H1 (cell line): ENCODE results near the gene VDR. TPM values are rescaled to one million over a fixed set of nuclear protein-coding genes. Genes with fewer than 3 reads are reported as not detected.

ENCODE experiments used
- CTCF ChIA-PET: fragments of 300-600 bp; sonication (Branson Sonifier 250); formaldehyde crosslinking; loops from one replicate; lab custom pipeline; 2021; ENCODE audit not compliant: partially characterized antibody; lab: Charles Lee
- POLR2A ChIA-PET: fragments of 300-600 bp; sonication (Branson Sonifier 250); formaldehyde crosslinking; loops from one replicate; lab custom pipeline; 2021; ENCODE audit warnings: inconsistent platforms; ENCODE audit not compliant: partially characterized antibody; lab: Charles Lee
- DNase-seq, 2 experiments: peaks; one replicate each; pipeline versions ENCODE4 v3.0.0 to v3.0.0-alpha.2; 2010 to 2022; ENCODE audit warnings: low spot score in 2 of 2, low read depth in 1 of 2, mixed read lengths in 1 of 2
- FAIRE-seq: peaks from 2 replicates; lab custom pipeline; 2011; peaks lifted over from hg19 to GRCh38; lab: Jason Lieb, UNC
- H2AFZ ChIP-seq: 2 replicates; pipeline ENCODE4 v1.8.1; 2012; ENCODE audit warnings: low read length, inconsistent platforms
- H2AK5ac ChIP-seq: 2 replicates; pipeline ENCODE4 v1.6.1; 2013; ENCODE audit warnings: low read depth, low read length
- H2BK120ac ChIP-seq: replicated peaks from 2 replicates; pipeline ENCODE3; 2013; ENCODE audit warnings: low read depth, low read length, inconsistent platforms
- H2BK12ac ChIP-seq: 2 replicates; pipeline ENCODE4 v1.6.1; 2013; ENCODE audit warnings: low read depth, low read length
- H2BK15ac ChIP-seq: 2 replicates; pipeline ENCODE4 v1.6.1; 2013; ENCODE audit warnings: low read length
- H2BK20ac ChIP-seq: 2 replicates; pipeline ENCODE4 v1.6.1; 2013; ENCODE audit warnings: low read length
- H2BK5ac ChIP-seq: 2 replicates; pipeline ENCODE4 v1.6.1; 2013; ENCODE audit warnings: low read depth, low read length
- H3K14ac ChIP-seq: 2 replicates; pipeline ENCODE4 v1.6.1; 2013; ENCODE audit warnings: inconsistent platforms; ENCODE audit not compliant: insufficient read length
- H3K18ac ChIP-seq: 2 replicates; pipeline ENCODE4 v1.6.1; 2013; ENCODE audit warnings: low read length; ENCODE audit errors: extremely low read depth
- H3K23ac ChIP-seq: 2 replicates; pipeline ENCODE4 v1.6.1; 2013; ENCODE audit warnings: inconsistent platforms; ENCODE audit not compliant: insufficient read length
- H3K23me2 ChIP-seq: 2 replicates; pipeline ENCODE4 v1.6.1; 2013; ENCODE audit warnings: low read depth, low read length
- H3K27ac ChIP-seq: 2 replicates; pipeline ENCODE4 v1.6.1; 2011; ENCODE audit warnings: low read depth, low read length, inconsistent platforms
- H3K27me3 ChIP-seq, 4 experiments: replicated peaks in 1 of 4; 1 replicate in 1 of 4; 2 replicates in 3 of 4; pipeline versions ENCODE4 v1.6.1 to v1.8.1; 2011 to 2013; ENCODE audit warnings: low read length in 3 of 4, mild to moderate bottlenecking in 3 of 4, inconsistent platforms in 2 of 4, mixed read lengths in 2 of 4, moderate library complexity in 1 of 4; ENCODE audit not compliant: control insufficient read depth in 3 of 4, insufficient read depth in 3 of 4; ENCODE audit errors: extremely low read depth in 1 of 4
- H3K36me3 ChIP-seq, 4 experiments: 2 replicates each; pipeline versions ENCODE4 v1.6.1 to v1.8.1; 2011 to 2013; ENCODE audit warnings: mild to moderate bottlenecking in 4 of 4, low read length in 3 of 4, moderate library complexity in 2 of 4, control low read depth in 1 of 4, inconsistent platforms in 1 of 4; ENCODE audit not compliant: insufficient read depth in 4 of 4, control insufficient read depth in 2 of 4
- H3K4ac ChIP-seq: replicated peaks from 2 replicates; pipeline ENCODE3; 2013; ENCODE audit warnings: low read length, low read depth, mixed read lengths, inconsistent platforms; ENCODE audit not compliant: insufficient read length
- H3K4me1 ChIP-seq, 4 experiments: replicated peaks in 1 of 4; 1 replicate in 1 of 4; 2 replicates in 3 of 4; pipeline versions ENCODE4 v1.6.1 to v1.8.1; 2011 to 2013; ENCODE audit warnings: low read length in 3 of 4, inconsistent platforms in 2 of 4, mixed read lengths in 1 of 4; ENCODE audit not compliant: insufficient read depth in 4 of 4, control insufficient read depth in 3 of 4
- H3K4me2 ChIP-seq, 2 experiments: 2 replicates each; pipeline versions ENCODE4 v1.6.1 to v1.8.1; 2011 to 2013; ENCODE audit warnings: low read depth in 2 of 2, low read length in 2 of 2, control low read depth in 1 of 2, inconsistent platforms in 1 of 2, mild to moderate bottlenecking in 1 of 2; ENCODE audit not compliant: insufficient read depth in 1 of 2
- H3K4me3 ChIP-seq, 4 experiments: fragments of 200-600, 300-600 bp in 1 of 4; sonication (generic), shearing (Covaris generic), sonication (Bioruptor Twin) in 1 of 4; 2 replicates each; pipeline versions ENCODE4 v1.5.1 to v1.8.1; 2011 to 2016; ENCODE audit warnings: low read length in 4 of 4, low read depth in 3 of 4, control low read depth in 2 of 4, inconsistent platforms in 2 of 4, mild to moderate bottlenecking in 2 of 4, mixed read lengths in 1 of 4, moderate library complexity in 1 of 4; ENCODE audit not compliant: insufficient read depth in 2 of 4; ENCODE audit errors: extremely low read depth in 1 of 4
- H3K56ac ChIP-seq: replicated peaks from 2 replicates; pipeline ENCODE3; 2013; ENCODE audit warnings: low read depth, mild to moderate bottlenecking, mixed read lengths, low read length, inconsistent platforms; ENCODE audit not compliant: insufficient read length
- H3K79me1 ChIP-seq: 2 replicates; pipeline ENCODE4 v1.6.1; 2013; ENCODE audit warnings: low read depth, low read length, control low read depth
- H3K79me2 ChIP-seq, 2 experiments: 2 replicates each; pipeline versions ENCODE4 v1.6.1 to v1.8.1; 2012 to 2013; ENCODE audit warnings: low read length in 2 of 2, mild to moderate bottlenecking in 2 of 2, inconsistent platforms in 1 of 2; ENCODE audit not compliant: insufficient read depth in 2 of 2, control insufficient read depth in 1 of 2
- H3K9ac ChIP-seq, 4 experiments: replicated peaks in 1 of 4; 1 replicate in 1 of 4; 2 replicates in 3 of 4; pipeline versions ENCODE4 v1.6.1 to v1.8.1; 2011 to 2013; ENCODE audit warnings: low read depth in 3 of 4, low read length in 3 of 4, control low read depth in 2 of 4, mild to moderate bottlenecking in 2 of 4, moderate library complexity in 2 of 4, inconsistent platforms in 1 of 4; ENCODE audit errors: extremely low read depth in 1 of 4
- H3K9me3 ChIP-seq, 2 experiments: 2 replicates each; pipeline versions ENCODE4 v1.6.1 to v1.8.1; 2012 to 2013; ENCODE audit warnings: mild to moderate bottlenecking in 2 of 2, moderate library complexity in 2 of 2, control low read depth in 1 of 2, inconsistent platforms in 1 of 2, low read depth in 1 of 2, low read length in 1 of 2, mixed read lengths in 1 of 2; ENCODE audit not compliant: insufficient read depth in 2 of 2
- H4K20me1 ChIP-seq, 2 experiments: replicated peaks in 1 of 2; 2 replicates each; pipeline versions ENCODE3 to v1.8.1; 2011 to 2013; ENCODE audit warnings: inconsistent platforms in 2 of 2, low read length in 2 of 2, mild to moderate bottlenecking in 1 of 2; ENCODE audit not compliant: insufficient read depth in 2 of 2, control insufficient read depth in 1 of 2
- H4K5ac ChIP-seq: 2 replicates; pipeline ENCODE4 v1.6.1; 2013; ENCODE audit warnings: low read length, low read depth, mixed read lengths, inconsistent platforms; ENCODE audit not compliant: insufficient read length
- H4K8ac ChIP-seq: 2 replicates; pipeline ENCODE4 v1.8.0; 2013; ENCODE audit warnings: mild to moderate bottlenecking, moderate library complexity, low read length, inconsistent platforms; ENCODE audit not compliant: insufficient read depth; ENCODE audit errors: extremely low read depth
- H4K91ac ChIP-seq: replicated peaks from 2 replicates; pipeline ENCODE3; 2013; ENCODE audit warnings: low read length, mixed read lengths, inconsistent platforms; ENCODE audit not compliant: insufficient read length
- CTCF ChIP-seq, 3 experiments: IDR thresholded peaks; 1 replicate in 2 of 3; 2 replicates in 1 of 3; pipeline versions ENCODE4 v1.5.1 to v1.6.1; 2011; ENCODE audit warnings: low read length in 3 of 3, mild to moderate bottlenecking in 3 of 3, inconsistent platforms in 2 of 3, low read depth in 1 of 3, moderate library complexity in 1 of 3; ENCODE audit not compliant: insufficient read depth in 1 of 3; ENCODE audit errors: control extremely low read depth in 1 of 3
- JUN ChIP-seq: IDR thresholded peaks from 2 replicates; pipeline ENCODE4 v1.6.1; 2011; ENCODE audit warnings: low read depth, mild to moderate bottlenecking, improper control_type of control experiment, low read length
- WGBS, 2 experiments: shearing (Covaris generic) in 1 of 2; methylation state at CpG; one replicate each; pipeline versions ENCODE4 v1.1.6 to v1.1.7; 2013 to 2015; ENCODE audit warnings: low lambda C conversion rate in 2 of 2, mixed read lengths in 2 of 2, inconsistent platforms in 1 of 2, low coverage in 1 of 2, missing lambda C conversion rate in 1 of 2; ENCODE audit not compliant: insufficient replicate concordance in 2 of 2, insufficient coverage in 1 of 2, insufficient read length in 1 of 2; ENCODE audit errors: extremely low coverage in 1 of 2, missing lambda C conversion rate in 1 of 2; 5-methylcytosine and 5-hydroxymethylcytosine counted together
- polyA plus RNA-seq, 7 experiments: library from polyadenylated mRNA; depleted of rRNA in 3 of 7; stranded (reverse) in 5 of 7; unstranded in 2 of 7; fragments of >200 nt in 5 of 7; fragments of 200-250 nt in 2 of 7; gene quantifications; 1 replicate in 5 of 7; 2 replicates in 1 of 7; 4 replicates in 1 of 7; pipeline versions ENCODE4 v1.2.1 to v1.2.3, GENCODE V29; 2011 to 2013; ENCODE audit warnings: missing spikeins in 2 of 7, mixed read lengths in 2 of 7
- total RNA-seq: library from RNA; stranded (reverse); fragmentation: NEBNext Ultra II Directional; extraction: Animal tissue kit (Norgen Biotek cat#: 25700); gene quantifications from 2 replicates; pipeline ENCODE4 v1.2.1, GENCODE V29; 2021
- TF ChIP-seq, protein P1 (sequence below): IDR thresholded peaks from 2 replicates; pipeline ENCODE4 v1.6.1; 2011; ENCODE audit warnings: low read depth, mild to moderate bottlenecking, low read length; ENCODE audit not compliant: insufficient read depth
- TF ChIP-seq, protein P2 (sequence below): IDR thresholded peaks from 2 replicates; pipeline ENCODE4 v1.6.1; 2012; ENCODE audit warnings: inconsistent platforms

Gene VDR
- total and polyA plus RNA-seq, 2 of the 8 experiments (the other 6 are each of a cell fraction or from before 2014, with no cell fraction given), result 0.44 to 0.65 TPM

DNA sequence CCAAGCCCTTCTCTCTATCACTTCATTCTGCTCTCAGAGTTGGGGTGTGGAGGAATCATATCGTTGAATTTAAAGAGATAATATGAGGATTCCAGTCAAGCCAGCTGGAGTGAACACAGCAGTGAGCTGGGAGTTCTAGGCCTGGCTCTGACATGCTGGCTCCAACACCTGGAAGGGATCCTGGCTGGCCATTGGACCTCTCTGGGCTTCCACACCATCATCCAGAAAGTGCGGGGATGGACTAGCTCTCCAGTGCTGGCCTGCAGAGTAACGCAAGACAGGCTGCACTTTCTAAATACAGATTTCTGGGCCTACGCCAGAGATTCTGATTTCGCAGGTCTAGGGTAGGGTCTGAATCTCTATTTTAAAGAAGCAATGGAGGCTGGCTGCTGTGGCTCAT, 50.3 kb downstream of the VDR start:
- peaks cover 0 to 2% (median 0%) of the 10 kb centered on the region in 4 experiments; a peak in 1 of 7 replicates for H3K27me3 ChIP-seq
- no peak overlapping the region for H3K27ac ChIP-seq
- H3K79me1 ChIP-seq, result no peaks in the 10 kb centered on the region
- no peak overlapping the region for H2AK5ac ChIP-seq
- no peak overlapping the region for H2BK15ac ChIP-seq
- no peak overlapping the region for H2BK20ac ChIP-seq
- H3K4me3 ChIP-seq, result no peak overlapping the region
- H2AFZ ChIP-seq, result no peak overlapping the region
- no peak overlapping the region; the same call in 1 of the 2 replicates for H4K8ac ChIP-seq
- CTCF ChIA-PET, result interaction anchor here (0.5 to 5.0 kb wide), 8 partner anchors 11 to 214 kb away, joined by 3 to 23 read pairs (median 6); no protein-coding TSS in a partner anchor
- H2BK120ac ChIP-seq, result no peak overlapping the region
- H3K9ac ChIP-seq, result no peak overlapping the region
- H3K56ac ChIP-seq, result no peak overlapping the region
- no peak overlapping the region for H3K4ac ChIP-seq
- no peak for DNase-seq
- POLR2A ChIA-PET, result no interaction called here
- H3K9me3 ChIP-seq, result no peaks in the 10 kb centered on the region
- no peak for FAIRE-seq
- no peak overlapping the region for H3K14ac ChIP-seq
- no peaks in the 10 kb centered on the region for H3K79me2 ChIP-seq
- H3K4me2 ChIP-seq, result no peak overlapping the region
- H3K4me1 ChIP-seq, result peaks cover 0 to 7% (median 4%) of the 10 kb centered on the region in 4 experiments; a peak in 3 of 7 replicates
- H3K36me3 ChIP-seq, result no peaks in the 10 kb centered on the region
- H3K23ac ChIP-seq, result no peak overlapping the region
- H4K91ac ChIP-seq, result no peak overlapping the region
- no peak overlapping the region for H4K5ac ChIP-seq
- no peaks in the 10 kb centered on the region for H3K23me2 ChIP-seq
- 95% methylated on average over 5 of the region's 5 CpGs; no CpG with 5 or more reads in 1 of the 2 experiments for WGBS, 2 experiments
- no peak overlapping the region for H2BK5ac ChIP-seq
- no peak overlapping the region for H2BK12ac ChIP-seq
- H3K18ac ChIP-seq, result no peak overlapping the region
- H4K20me1 ChIP-seq, result no peaks in the 10 kb centered on the region
- TF ChIP-seq, protein P1, sequence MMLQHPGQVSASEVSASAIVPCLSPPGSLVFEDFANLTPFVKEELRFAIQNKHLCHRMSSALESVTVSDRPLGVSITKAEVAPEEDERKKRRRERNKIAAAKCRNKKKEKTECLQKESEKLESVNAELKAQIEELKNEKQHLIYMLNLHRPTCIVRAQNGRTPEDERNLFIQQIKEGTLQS, result no peak
- TF ChIP-seq JUN (no peak), CTCF (IDR thresholded peaks at IDR 0.05; ENCODE audit: control extremely low read depth in 1 of 3, insufficient read depth in 1 of 3, low read depth in 1 of 3, low read length in 3 of 3) (no peak)
- TF ChIP-seq, protein P2, sequence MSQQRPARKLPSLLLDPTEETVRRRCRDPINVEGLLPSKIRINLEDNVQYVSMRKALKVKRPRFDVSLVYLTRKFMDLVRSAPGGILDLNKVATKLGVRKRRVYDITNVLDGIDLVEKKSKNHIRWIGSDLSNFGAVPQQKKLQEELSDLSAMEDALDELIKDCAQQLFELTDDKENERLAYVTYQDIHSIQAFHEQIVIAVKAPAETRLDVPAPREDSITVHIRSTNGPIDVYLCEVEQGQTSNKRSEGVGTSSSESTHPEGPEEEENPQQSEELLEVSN, result no peak
